ENCODE data around the gene RHBDL1.
"Not testable (repeated sequence)": the region's sequence is repeated elsewhere in the genome, so short reads cannot be mapped to it uniquely, and the experiment has no call there.

The RHBDL1 gene

GRCh38 chr16:708959-709358 is 33.5 kb downstream of the RHBDL1 start:
- Histone ChIP-seq H3K27me3 (replicated peaks in 2 of 5; ENCODE audit: control insufficient read depth in 4 of 5, insufficient read depth in 5 of 5, low read length in 4 of 5) (peaks cover 0 to 80% (median 23%) of the 10 kb centered on the region in 5 experiments), H3K4me1 (ENCODE audit: control extremely low read depth in 1 of 4, control insufficient read depth in 4 of 4, insufficient read depth in 4 of 4, low read length in 3 of 4) (peaks cover 0 to 10% (median 3%) of the 10 kb centered on the region in 4 experiments), H3K36me3 (ENCODE audit: control insufficient read depth in 4 of 4, insufficient read depth in 4 of 4, low read length in 3 of 4) (no peaks in the 10 kb centered on the region), H3K27ac (ENCODE audit: insufficient read depth in 1 of 2, low read depth in 1 of 2, low read length in 2 of 2, poor library complexity in 1 of 2, severe bottlenecking in 2 of 2) (no peak overlapping the region), H3K9me3 (ENCODE audit: control extremely low read depth in 1 of 5, control insufficient read depth in 4 of 5, insufficient read depth in 2 of 5, low read depth in 1 of 5, low read length in 4 of 5) (no peaks in the 10 kb centered on the region), H3K4me3 (ENCODE audit: control insufficient read depth in 1 of 7, extremely low read depth in 1 of 7, insufficient read depth in 4 of 7, low read depth in 2 of 7, low read length in 6 of 7) (no peak overlapping the region)
- ChIA-PET POLR2A (no interaction called here), CTCF (interaction anchor here (2.0 to 5.6 kb wide), 3 partner anchors 34 to 93 kb away, joined by 5 to 104 read pairs (median 13); partner anchors contain the start of genes CHTF18 and RPUSD1)
- DNase-seq = no peak
- 80% methylated on average over 2 of the region's 4 CpGs for WGBS (ENCODE audit: insufficient coverage)

DNA sequence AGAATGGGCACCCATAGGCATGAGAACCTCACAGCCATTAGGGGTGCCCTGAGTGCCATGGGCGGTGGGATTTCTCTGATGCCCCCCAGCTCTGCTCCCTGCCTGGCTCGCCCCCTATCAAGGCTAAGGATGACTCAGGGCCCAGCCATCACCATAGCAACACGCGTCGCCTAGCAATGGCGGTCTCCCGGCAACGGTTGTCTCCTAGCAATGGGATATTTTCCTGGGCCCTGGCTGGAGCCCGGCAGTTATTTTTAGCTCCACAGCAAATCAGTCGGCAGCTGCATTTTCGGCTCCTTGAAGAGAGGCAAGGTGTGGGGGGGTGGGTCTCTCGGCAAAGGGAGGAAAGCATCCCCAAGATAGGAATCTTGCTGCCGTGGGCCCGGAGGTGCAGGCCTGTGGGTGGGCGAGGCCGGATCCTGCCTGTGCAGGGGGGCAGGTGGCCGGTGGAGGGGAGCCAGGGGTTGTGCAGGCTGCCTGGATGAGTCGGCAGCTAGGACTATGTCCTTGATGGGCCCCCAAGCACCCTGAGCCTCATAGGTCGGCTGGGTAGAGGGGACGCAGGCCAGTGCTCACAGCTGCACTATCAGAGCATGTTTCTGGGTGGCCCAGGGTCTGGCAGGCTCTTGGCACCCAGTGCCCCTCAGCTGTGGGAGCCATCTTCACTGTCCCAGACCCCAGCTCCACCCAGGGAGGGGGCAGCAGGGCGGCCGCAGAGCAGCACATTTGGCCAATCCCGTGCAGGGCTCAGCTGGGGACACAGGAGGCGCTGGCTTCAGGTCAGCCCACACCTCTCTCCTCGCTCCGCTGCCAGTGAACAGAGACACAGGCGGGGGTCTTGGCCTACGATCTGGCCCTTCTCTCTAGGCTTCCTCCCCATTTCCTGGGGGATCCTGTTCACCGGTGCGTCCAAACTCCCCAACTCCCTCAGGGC is 34.4 kb downstream of the RHBDL1 start:
- Histone ChIP-seq H3K9me3 (ENCODE audit: control extremely low read depth in 1 of 5, control insufficient read depth in 4 of 5, insufficient read depth in 2 of 5, low read depth in 1 of 5, low read length in 4 of 5) (no peaks in the 10 kb centered on the region), H3K36me3 (ENCODE audit: control insufficient read depth in 4 of 4, insufficient read depth in 4 of 4, low read length in 3 of 4) (no peaks in the 10 kb centered on the region), H3K27ac (ENCODE audit: insufficient read depth in 1 of 2, low read depth in 1 of 2, low read length in 2 of 2, poor library complexity in 1 of 2, severe bottlenecking in 2 of 2) (no peak overlapping the region), H3K27me3 (replicated peaks in 2 of 5; ENCODE audit: control insufficient read depth in 4 of 5, insufficient read depth in 5 of 5, low read length in 4 of 5) (peaks cover 0 to 77% (median 16%) of the 10 kb centered on the region in 5 experiments), H3K4me3 (ENCODE audit: control insufficient read depth in 1 of 7, extremely low read depth in 1 of 7, insufficient read depth in 4 of 7, low read depth in 2 of 7, low read length in 6 of 7) (no peak overlapping the region), H3K4me1 (ENCODE audit: control extremely low read depth in 1 of 4, control insufficient read depth in 4 of 4, insufficient read depth in 4 of 4, low read length in 3 of 4) (peaks cover 0 to 18% (median 9%) of the 10 kb centered on the region in 4 experiments)
- 36% methylated on average over 29 of the region's 30 CpGs for WGBS (ENCODE audit: insufficient coverage)
- ChIA-PET POLR2A (no interaction called here), CTCF (interaction anchor here (1.0 to 5.6 kb wide), 8 partner anchors 11 to 77 kb away, joined by 3 to 104 read pairs (median 6); partner anchors contain the start of genes ANTKMT, CHTF18, RPUSD1 and WDR24)
- DNase-seq = peak in 2 of 3 donors; percentile 70 to 72

- Histone ChIP-seq H3K4me3 (ENCODE audit: control insufficient read depth in 1 of 7, extremely low read depth in 1 of 7, insufficient read depth in 4 of 7, low read depth in 2 of 7, low read length in 6 of 7) (no peak overlapping the region), H3K27me3 (replicated peaks in 2 of 5; ENCODE audit: control insufficient read depth in 4 of 5, insufficient read depth in 5 of 5, low read length in 4 of 5) (peaks cover 0 to 76% (median 16%) of the 10 kb centered on the region in 5 experiments), H3K36me3 (ENCODE audit: control insufficient read depth in 4 of 4, insufficient read depth in 4 of 4, low read length in 3 of 4) (no peaks in the 10 kb centered on the region), H3K27ac (ENCODE audit: insufficient read depth in 1 of 2, low read depth in 1 of 2, low read length in 2 of 2, poor library complexity in 1 of 2, severe bottlenecking in 2 of 2) (no peak overlapping the region), H3K4me1 (ENCODE audit: control extremely low read depth in 1 of 4, control insufficient read depth in 4 of 4, insufficient read depth in 4 of 4, low read length in 3 of 4) (peaks cover 0 to 21% (median 13%) of the 10 kb centered on the region in 4 experiments), H3K9me3 (ENCODE audit: control extremely low read depth in 1 of 5, control insufficient read depth in 4 of 5, insufficient read depth in 2 of 5, low read depth in 1 of 5, low read length in 4 of 5) (no peaks in the 10 kb centered on the region)
- 76% methylated on average over 21 of the region's 21 CpGs for WGBS (ENCODE audit: insufficient coverage)
- no peak for DNase-seq
- ChIA-PET CTCF (interaction anchor here (0.7 to 5.6 kb wide), 10 partner anchors 9 to 76 kb away, joined by 3 to 104 read pairs (median 6); partner anchors contain the start of genes ANTKMT, CCDC78, CHTF18 and RPUSD1), POLR2A (no interaction called here)
Observed at GRCh38 chr16:710500-711075, 35.1 kb downstream of the RHBDL1 start.

GRCh38 chr16:711084-711483 is 35.6 kb downstream of the RHBDL1 start:
- peaks cover 0 to 24% (median 17%) of the 10 kb centered on the region in 4 experiments for H3K4me1 ChIP-seq (ENCODE audit: control extremely low read depth in 1 of 4, control insufficient read depth in 4 of 4, insufficient read depth in 4 of 4, low read length in 3 of 4)
- DNase-seq = no peak
- ChIA-PET POLR2A (no interaction called here), CTCF (interaction anchor here (0.7 to 5.6 kb wide), 9 partner anchors 10 to 76 kb away, joined by 3 to 104 read pairs (median 8); partner anchors contain the start of genes ANTKMT, CCDC78, CHTF18 and RPUSD1)
- H3K27me3 ChIP-seq (replicated peaks in 2 of 5; ENCODE audit: control insufficient read depth in 4 of 5, insufficient read depth in 5 of 5, low read length in 4 of 5) = peaks cover 0 to 78% (median 18%) of the 10 kb centered on the region in 5 experiments
- H3K36me3 ChIP-seq (ENCODE audit: control insufficient read depth in 4 of 4, insufficient read depth in 4 of 4, low read length in 3 of 4) = no peaks in the 10 kb centered on the region
- WGBS (ENCODE audit: insufficient coverage) = 77% methylated on average over 12 of the region's 12 CpGs
- H3K27ac ChIP-seq (ENCODE audit: insufficient read depth in 1 of 2, low read depth in 1 of 2, low read length in 2 of 2, poor library complexity in 1 of 2, severe bottlenecking in 2 of 2) = no peak overlapping the region
- H3K9me3 ChIP-seq (ENCODE audit: control extremely low read depth in 1 of 5, control insufficient read depth in 4 of 5, insufficient read depth in 2 of 5, low read depth in 1 of 5, low read length in 4 of 5) = no peaks in the 10 kb centered on the region
- H3K4me3 ChIP-seq (ENCODE audit: control insufficient read depth in 1 of 7, extremely low read depth in 1 of 7, insufficient read depth in 4 of 7, low read depth in 2 of 7, low read length in 6 of 7) = no peak overlapping the region

DNA sequence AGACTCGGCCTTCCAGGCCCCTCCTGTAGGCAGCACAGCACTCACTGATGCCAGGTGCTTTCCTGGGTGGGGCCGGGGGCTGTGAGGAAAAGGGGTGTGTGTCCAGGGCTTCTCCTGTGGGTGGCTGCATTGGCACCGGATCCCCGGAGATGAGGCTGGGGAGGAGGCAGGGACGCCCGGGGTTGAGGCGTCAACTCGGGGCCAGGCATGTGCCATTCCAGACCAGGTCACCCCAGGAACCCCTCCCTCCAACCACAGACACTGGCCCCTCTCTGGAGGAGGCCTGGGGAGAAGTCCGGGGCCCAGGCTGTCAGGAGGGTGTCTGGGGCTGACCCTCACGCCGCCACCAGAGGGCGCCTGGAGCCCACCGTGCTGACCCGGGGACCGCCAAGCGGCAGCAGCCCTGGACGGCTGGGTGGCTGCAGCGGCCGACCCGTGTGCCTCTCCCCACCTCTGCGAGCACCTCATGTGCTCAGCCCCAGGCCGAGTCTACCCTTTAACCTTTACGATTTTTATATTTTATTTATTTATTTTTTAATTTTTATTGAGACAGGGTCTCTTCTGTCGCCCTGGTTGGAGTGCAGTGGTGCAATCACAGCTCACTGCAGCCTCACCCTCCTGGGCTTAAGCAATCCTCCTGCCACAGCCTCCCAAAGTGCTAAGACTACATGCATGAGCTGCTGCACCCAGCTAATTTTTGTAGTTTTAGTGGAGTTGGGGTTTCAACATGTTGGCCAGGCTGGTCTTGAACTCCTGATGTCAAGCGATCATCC is 36.3 kb downstream of the RHBDL1 start:
- ChIA-PET CTCF (interaction anchor here (0.7 to 5.6 kb wide), 18 partner anchors 9 to 344 kb away, joined by 3 to 104 read pairs (median 6); partner anchors contain the start of genes ANTKMT, CCDC78, CHTF18 and CIAO3), POLR2A (interaction anchor here (0.8 kb wide), 1 partner anchor 34 kb away, joined by 5 read pairs; no protein-coding TSS in a partner anchor)
- 12% methylated on average over 7 of the region's 25 CpGs for WGBS (ENCODE audit: insufficient coverage)
- H3K27me3 ChIP-seq (replicated peaks in 2 of 5; ENCODE audit: control insufficient read depth in 4 of 5, insufficient read depth in 5 of 5, low read length in 4 of 5) = peaks cover 0 to 78% (median 19%) of the 10 kb centered on the region in 5 experiments
- H3K36me3 ChIP-seq (ENCODE audit: control insufficient read depth in 4 of 4, insufficient read depth in 4 of 4, low read length in 3 of 4) = no peaks in the 10 kb centered on the region
- DNase-seq = peak; percentile 58 to 72 (median 68)
- no peak overlapping the region for H3K27ac ChIP-seq (ENCODE audit: insufficient read depth in 1 of 2, low read depth in 1 of 2, low read length in 2 of 2, poor library complexity in 1 of 2, severe bottlenecking in 2 of 2)
- H3K4me3 ChIP-seq (ENCODE audit: control insufficient read depth in 1 of 7, extremely low read depth in 1 of 7, insufficient read depth in 4 of 7, low read depth in 2 of 7, low read length in 6 of 7) = no peak overlapping the region
- no peaks in the 10 kb centered on the region for H3K9me3 ChIP-seq (ENCODE audit: control extremely low read depth in 1 of 5, control insufficient read depth in 4 of 5, insufficient read depth in 2 of 5, low read depth in 1 of 5, low read length in 4 of 5)
- peaks cover 0 to 21% (median 19%) of the 10 kb centered on the region in 4 experiments for H3K4me1 ChIP-seq (ENCODE audit: control extremely low read depth in 1 of 4, control insufficient read depth in 4 of 4, insufficient read depth in 4 of 4, low read length in 3 of 4)

GRCh38 chr16:712740-713250 is 37.3 kb downstream of the RHBDL1 start:
- POLR2A ChIA-PET; H3K27ac ChIP-seq (ENCODE audit: insufficient read depth in 1 of 2, low read depth in 1 of 2, low read length in 2 of 2, poor library complexity in 1 of 2, severe bottlenecking in 2 of 2): not testable (repeated sequence)

More at GRCh38 chr16:712740-713250, 37.3 kb downstream of the RHBDL1 start:
- peaks cover 0 to 21% (median 19%) of the 10 kb centered on the region in 4 experiments for H3K4me1 ChIP-seq (ENCODE audit: control extremely low read depth in 1 of 4, control insufficient read depth in 4 of 4, insufficient read depth in 4 of 4, low read length in 3 of 4)
- CTCF ChIA-PET = interaction anchor here (0.6 to 5.6 kb wide), 18 partner anchors 8 to 390 kb away, joined by 3 to 104 read pairs (median 5); partner anchors contain the start of genes ANTKMT, CCDC78, CHTF18 and CIAO3
- H3K27me3 ChIP-seq (replicated peaks in 2 of 5; ENCODE audit: control insufficient read depth in 4 of 5, insufficient read depth in 5 of 5, low read length in 4 of 5) = peaks cover 0 to 77% (median 19%) of the 10 kb centered on the region in 5 experiments
- WGBS (ENCODE audit: insufficient coverage) = 41% methylated on average over 9 of the region's 13 CpGs
- H3K9me3 ChIP-seq (ENCODE audit: control extremely low read depth in 1 of 5, control insufficient read depth in 4 of 5, insufficient read depth in 2 of 5, low read depth in 1 of 5, low read length in 4 of 5); H3K36me3 ChIP-seq (ENCODE audit: control insufficient read depth in 4 of 4, insufficient read depth in 4 of 4, low read length in 3 of 4); H3K4me3 ChIP-seq (ENCODE audit: control insufficient read depth in 1 of 7, extremely low read depth in 1 of 7, insufficient read depth in 4 of 7, low read depth in 2 of 7, low read length in 6 of 7): not testable (repeated sequence)
- DNase-seq = peak; percentile 52 to 63 (median 59)

Measured in common myeloid progenitor, CD34-positive (primary cell).